ENCODE measurements around the gene ASIC4. TPM values are rescaled to one million over a fixed set of nuclear protein-coding genes. Genes with fewer than 3 reads are reported as not detected.

Gene ASIC4
- total RNA-seq, 5 donors from 2014 or later (not counting 1 experiment from before 2014, with no cell fraction given): 0.09 to 0.35 (median 0.20) TPM; not detected in 2

DNA sequence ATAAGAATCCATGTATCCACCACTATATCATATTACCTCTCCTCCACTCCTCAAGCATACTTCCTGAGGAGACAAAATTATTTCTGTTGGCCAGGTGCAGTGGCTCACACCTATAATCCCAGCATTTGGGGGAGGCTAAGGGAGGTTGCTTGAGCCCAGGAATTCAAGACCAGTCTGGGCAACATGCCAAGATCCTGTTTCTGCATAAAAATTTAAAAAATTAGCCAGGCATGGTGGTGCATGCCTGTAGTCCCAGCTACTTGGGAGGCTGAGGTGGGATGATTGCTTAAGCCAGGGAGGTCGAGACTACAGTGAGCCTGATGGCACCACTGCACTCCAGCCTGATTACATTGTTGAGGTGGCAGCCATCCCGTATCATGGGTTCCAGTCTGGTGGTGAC lies 67.1 kb downstream of the ASIC4 start:
- Mint-ChIP-seq H3K27ac (no peak overlapping the region), H3K4me1 (no peaks in the 10 kb centered on the region), H3K4me3 (no peak overlapping the region), H3K27me3 (peaks cover 17 to 18% of the 10 kb centered on the region in 2 donors), H3K9me3 (no peaks in the 10 kb centered on the region), H3K36me3 (no peaks in the 10 kb centered on the region)
- DNase-seq (no peak), ATAC-seq (replicated peaks in 1 of 4) (no peak)
- H3K27ac ChIP-seq (ENCODE audit: low read length): no peak overlapping the region
- no peaks in the 10 kb centered on the region for H3K9me3 ChIP-seq
- 50% methylated on average over 1 of the region's 2 CpGs for WGBS (ENCODE audit: insufficient coverage)
- no peaks in the 10 kb centered on the region for H3K36me3 ChIP-seq (ENCODE audit: control insufficient read depth in 2 of 2, extremely low read depth in 1 of 2, insufficient read depth in 1 of 2, low read length in 1 of 2)
- peaks cover 0 to 21% of the 10 kb centered on the region in 2 experiments for H3K27me3 ChIP-seq (replicated peaks in 1 of 2; ENCODE audit: control insufficient read depth in 2 of 2, extremely low read depth in 1 of 2, insufficient read depth in 2 of 2, low read length in 1 of 2)
- POLR2A ChIA-PET: no interaction called here
- CTCF ChIA-PET: interaction anchor here in 1 of 2 donors (0.5 kb wide), 1 partner anchor 1353 kb away, joined by 3 read pairs; no protein-coding TSS in a partner anchor
- no peak overlapping the region for H3K4me3 ChIP-seq (ENCODE audit: control insufficient read depth in 1 of 2, extremely low read depth in 1 of 2, low read length in 1 of 2)
- H3K4me1 ChIP-seq (ENCODE audit: control insufficient read depth in 1 of 2, extremely low read depth in 1 of 2, insufficient read depth in 2 of 2, low read length in 2 of 2): no peaks in the 10 kb centered on the region

Other genes with a start within 250 kb of the ASIC4 start
- 100 to 1,000 TPM in 2 of 5 donors, 10 to 100 TPM in 3; 83.0 to 150 (median 91.8) TPM for gene DNAJB2, start 235.1 kb upstream of the ASIC4 start, total RNA-seq
- gene PTPRN, start 205.1 kb upstream of the ASIC4 start, total RNA-seq: under 1 TPM in 1 of 5 donors, not detected in 4; 0.63 TPM
- not detected for gene RESP18, start 181.7 kb upstream of the ASIC4 start, total RNA-seq
- 10 to 100 TPM; 73.5 to 88.8 (median 85.4) TPM for gene DNPEP, start 126.6 kb upstream of the ASIC4 start, total RNA-seq
- 1 to 10 TPM in 2 of 5 donors, under 1 TPM in 1, not detected in 2; 0.98 to 1.3 (median 1.3) TPM for gene DES, start 96.1 kb upstream of the ASIC4 start, total RNA-seq
- 10 to 100 TPM; 13.8 to 23.9 (median 18.9) TPM for gene SPEG, start 79.6 kb upstream of the ASIC4 start, total RNA-seq
- 10 to 100 TPM; 20.6 to 47.7 (median 41.3) TPM for gene GMPPA, start 15.6 kb upstream of the ASIC4 start, total RNA-seq
- gene CHPF, start 29.3 kb downstream of the ASIC4 start, total RNA-seq: 10 to 100 TPM in 3 of 5 donors, 1 to 10 TPM in 2; 5.0 to 12.8 (median 10.8) TPM
- gene TMEM198, start 29.5 kb downstream of the ASIC4 start, total RNA-seq: under 1 TPM; 0.37 to 0.88 (median 0.69) TPM
- 1 to 10 TPM; 1.2 to 2.4 (median 1.2) TPM for gene OBSL1, start 57.1 kb downstream of the ASIC4 start, total RNA-seq
- gene INHA, start 57.8 kb downstream of the ASIC4 start, total RNA-seq: under 1 TPM in 1 of 5 donors, not detected in 4; 0.16 TPM
- 10 to 100 TPM; 25.9 to 52.8 (median 49.3) TPM for gene STK11IP, start 83.4 kb downstream of the ASIC4 start, total RNA-seq
- under 1 TPM; 0.08 to 0.47 (median 0.37) TPM for gene SLC4A3, start 113.1 kb downstream of the ASIC4 start, total RNA-seq